HG02981 (cell line): ENCODE measurements around the gene NDUFB5.

Experiments
- ATAC-seq: cut with Tn5 transposase; IDR thresholded peaks from one replicate; pipeline ENCODE4 v1.9.1; 2021; ENCODE audit warnings: mild to moderate bottlenecking, moderate library complexity; ENCODE audit not compliant: unreplicated experiment

The NDUFB5 gene

GRCh38 chr3:179676081-179676480 is 71.5 kb downstream of the NDUFB5 start:
- ATAC-seq, result no peak
